KOPT-K1 (cell line): Measurements from ENCODE around the gene KATNA1.
"Not testable (repeated sequence)": the region's sequence is repeated elsewhere in the genome, so short reads cannot be mapped to it uniquely, and the experiment has no call there.

ENCODE experiments used
- H3K27ac ChIP-seq: fragments of 200-600 bp; sonication (generic); 2 replicates; pipeline ENCODE4 v1.5.1; 2016; ENCODE audit warnings: antibody characterized with exemption, mild to moderate bottlenecking, low read depth, low read length; ENCODE audit not compliant: poor library complexity, severe bottlenecking
- H3K36me3 ChIP-seq: fragments of 200-600 bp; sonication (generic); 2 replicates; pipeline ENCODE4 v1.5.1; 2017; ENCODE audit warnings: antibody characterized with exemption, mild to moderate bottlenecking, low read length, moderate library complexity; ENCODE audit not compliant: insufficient read depth
- H3K9me3 ChIP-seq: fragments of 200-600 bp; sonication (generic); 2 replicates; pipeline ENCODE4 v1.5.1; 2017; ENCODE audit warnings: antibody characterized with exemption, low read length, mild to moderate bottlenecking; ENCODE audit not compliant: insufficient read depth, poor library complexity, severe bottlenecking

The KATNA1 gene

DNA sequence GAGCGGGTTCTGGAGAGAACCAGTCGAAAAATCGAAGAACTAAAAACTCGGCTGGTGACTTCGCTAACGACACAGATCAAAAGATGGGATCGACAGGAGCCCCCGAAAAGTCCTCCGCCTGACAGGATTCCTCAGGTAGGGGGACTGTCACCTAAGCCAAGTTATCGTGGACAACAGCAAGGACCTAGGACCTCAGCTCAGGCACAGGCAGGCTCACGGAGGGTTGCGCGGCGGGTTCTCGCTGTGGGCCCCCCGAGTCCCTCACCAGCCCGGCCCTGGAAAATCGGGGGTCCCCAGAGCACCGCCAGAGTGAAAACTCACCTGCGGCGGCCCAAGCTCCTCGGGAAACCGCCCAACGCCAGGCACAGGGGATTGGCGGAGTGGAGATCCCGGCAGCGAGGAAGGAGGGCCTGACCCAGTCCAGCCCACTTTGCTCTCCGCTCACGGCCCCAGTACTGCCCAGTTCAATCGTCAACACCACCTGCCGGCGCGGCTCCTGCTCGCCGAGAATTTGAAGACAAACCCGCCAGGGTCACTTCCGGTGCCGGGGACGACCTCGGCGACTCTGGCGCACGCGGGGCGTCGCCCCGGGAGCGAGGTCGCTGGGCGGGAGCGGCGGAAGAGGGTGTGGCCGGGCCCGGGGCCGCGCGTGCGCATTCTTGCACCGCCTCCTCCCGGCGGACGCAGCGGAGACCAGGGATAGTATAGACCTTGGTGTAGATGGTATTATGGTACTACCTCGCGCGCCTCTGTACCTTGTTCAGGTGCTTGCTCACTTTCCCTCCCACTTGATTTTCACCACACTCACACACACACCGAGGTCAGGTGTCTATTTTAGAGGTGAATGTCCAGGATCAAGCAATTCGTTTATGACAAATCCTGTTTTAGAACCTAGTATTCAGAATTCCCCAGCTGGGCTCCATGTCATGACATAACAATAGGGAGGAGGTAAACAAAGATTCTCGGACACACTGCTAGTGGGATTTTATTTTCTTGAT, at the start of gene KATNA1:
Gene KATNA1 (minus strand): TSS at position 567 of the 998 bp plus-strand sequence. CDS start 10,167 bp downstream, outside the sequence.
- Histone ChIP-seq H3K9me3 (no peaks in the 10 kb centered on the region), H3K27ac (peak within 1 kb of the TSS; percentile 76), H3K36me3 (no peaks in the 10 kb centered on the region)

DNA sequence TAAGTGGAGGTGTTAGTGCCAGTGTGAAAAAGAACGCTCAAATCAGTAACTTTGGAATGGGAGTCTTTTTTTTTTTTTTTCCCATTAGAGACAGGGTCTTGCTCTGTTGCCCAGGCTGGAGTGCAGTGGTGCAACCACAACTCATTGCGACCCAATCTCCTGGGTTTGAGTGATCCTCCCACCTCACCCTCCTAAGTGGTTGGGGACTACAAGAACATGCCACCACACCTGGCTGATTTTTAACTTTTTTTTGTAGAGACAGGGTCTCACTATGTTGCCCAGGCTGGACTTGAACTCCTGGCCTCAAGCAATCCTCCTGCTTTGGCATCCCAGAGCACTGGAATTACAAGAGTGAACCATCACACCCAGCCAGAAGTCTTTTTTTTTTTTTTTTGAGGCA, 49.7 kb upstream of the KATNA1 start:
- H3K36me3 ChIP-seq = peaks cover 89% of the 10 kb centered on the region
- H3K27ac ChIP-seq = no peak overlapping the region
- H3K9me3 ChIP-seq = no peaks in the 10 kb centered on the region

DNA sequence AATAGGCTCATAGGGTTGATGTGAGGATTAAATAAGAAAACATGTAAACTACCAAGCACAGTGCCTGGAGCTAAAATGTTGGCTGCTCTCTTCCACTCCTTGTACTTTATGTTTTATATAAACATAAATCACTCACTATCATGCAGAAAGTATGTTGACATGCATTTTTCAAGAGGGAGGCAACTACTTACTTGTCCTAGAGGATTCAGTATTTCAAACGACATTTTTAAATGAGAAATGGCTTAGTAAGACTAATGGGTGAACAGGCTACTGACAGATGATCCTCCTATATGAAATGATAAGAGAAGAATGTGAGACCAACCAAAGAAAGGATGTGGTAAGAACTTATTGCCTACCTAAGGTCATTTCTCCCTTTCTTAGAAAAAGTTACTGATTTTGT, 48.4 kb upstream of the KATNA1 start:
- Histone ChIP-seq H3K36me3 (peaks cover 96% of the 10 kb centered on the region), H3K9me3 (no peaks in the 10 kb centered on the region), H3K27ac (no peak overlapping the region)

DNA sequence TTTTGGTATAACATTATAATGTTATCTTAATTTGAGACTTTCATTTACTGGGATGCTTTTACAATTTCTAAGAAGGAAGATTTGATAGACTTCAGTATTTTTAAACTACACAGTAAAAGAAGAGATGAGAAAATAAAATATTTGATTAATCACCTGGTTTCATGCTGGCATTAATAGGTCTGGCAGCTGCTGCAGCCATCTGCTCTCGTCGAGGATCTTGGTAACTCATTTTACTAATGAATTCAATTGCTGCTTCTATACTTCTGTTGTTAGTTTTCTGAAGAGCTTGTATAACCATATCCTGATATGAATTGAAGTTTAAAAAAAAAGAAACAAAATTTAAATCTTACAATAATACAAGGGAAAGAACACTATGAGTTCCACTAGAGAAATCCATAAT, 46.4 kb upstream of the KATNA1 start:
- no peak overlapping the region for H3K27ac ChIP-seq
- H3K36me3 ChIP-seq = peaks cover 92% of the 10 kb centered on the region
- H3K9me3 ChIP-seq = no peaks in the 10 kb centered on the region

DNA sequence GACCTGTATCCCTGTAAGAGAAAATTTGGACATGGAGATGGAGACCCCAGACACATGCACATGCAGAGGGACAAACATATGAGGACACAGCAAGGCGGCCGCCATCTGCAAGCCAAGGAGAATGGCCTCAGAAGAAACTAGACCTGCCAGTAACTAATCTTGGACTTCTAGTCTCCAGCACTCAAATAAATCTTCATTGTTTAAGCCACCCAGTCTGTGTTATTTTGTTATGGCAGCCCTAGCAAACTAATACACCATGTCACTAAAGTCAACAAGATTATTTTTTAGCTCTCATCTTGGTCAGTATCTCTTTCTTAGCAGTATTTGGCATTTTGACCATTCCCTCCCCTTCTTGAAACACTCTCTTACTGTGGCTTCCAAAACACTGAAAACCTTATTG, 42.7 kb upstream of the KATNA1 start:
- Histone ChIP-seq H3K27ac (no peak overlapping the region), H3K36me3 (peaks cover 77% of the 10 kb centered on the region), H3K9me3 (no peaks in the 10 kb centered on the region)

DNA sequence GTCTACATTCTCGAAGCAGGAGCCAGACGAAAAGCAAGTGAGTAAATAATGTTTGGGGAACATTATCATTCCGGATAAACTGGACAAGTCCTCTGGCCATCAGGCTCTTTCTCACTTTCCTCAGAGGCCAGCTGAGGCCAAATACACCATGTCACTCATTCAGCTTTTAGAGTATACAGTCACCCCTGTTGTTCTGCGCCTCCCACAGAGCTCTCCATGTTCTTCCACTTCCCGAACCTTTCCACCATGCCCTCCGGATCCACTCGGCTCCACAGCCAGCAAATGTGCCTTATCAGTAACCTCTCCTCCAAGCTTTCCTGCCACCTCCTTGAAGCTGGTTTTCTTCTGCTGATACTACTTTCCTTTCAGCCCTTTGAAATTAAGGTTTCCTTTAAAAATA, 37.7 kb upstream of the KATNA1 start:
- H3K27ac ChIP-seq = no peak overlapping the region
- no peaks in the 10 kb centered on the region for H3K9me3 ChIP-seq
- peaks cover 73% of the 10 kb centered on the region for H3K36me3 ChIP-seq

DNA sequence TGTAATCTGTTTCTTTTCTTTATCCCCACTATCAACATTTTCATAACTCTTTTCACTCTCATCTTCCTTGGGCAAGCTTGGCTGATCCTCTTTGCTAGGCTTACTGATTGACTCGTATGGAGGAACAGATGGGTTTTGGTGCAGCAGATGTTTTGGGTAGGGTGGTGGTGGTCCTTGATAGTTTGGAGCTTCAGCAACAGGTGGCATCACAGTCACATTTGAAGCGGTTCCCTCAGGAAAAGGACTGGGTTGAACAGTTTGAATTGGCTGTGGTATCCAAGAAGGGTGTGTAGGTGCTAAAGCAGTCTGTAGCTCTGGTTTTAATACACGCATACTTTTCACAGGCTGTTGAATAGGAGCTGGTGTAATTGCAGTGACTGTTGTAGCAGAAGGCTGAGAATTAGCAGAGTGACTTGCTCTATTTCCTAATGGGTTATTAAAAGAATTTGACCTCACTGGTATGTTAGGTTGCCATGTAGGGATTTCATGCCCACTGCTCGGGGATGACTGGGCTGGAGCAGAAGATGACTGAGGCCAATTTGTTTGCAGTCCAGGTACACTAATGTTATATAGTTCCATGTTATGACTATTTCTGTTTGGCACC, 34.8 kb upstream of the KATNA1 start:
- Histone ChIP-seq H3K27ac (no peak overlapping the region), H3K9me3 (no peaks in the 10 kb centered on the region), H3K36me3 (peaks cover 78% of the 10 kb centered on the region)

DNA sequence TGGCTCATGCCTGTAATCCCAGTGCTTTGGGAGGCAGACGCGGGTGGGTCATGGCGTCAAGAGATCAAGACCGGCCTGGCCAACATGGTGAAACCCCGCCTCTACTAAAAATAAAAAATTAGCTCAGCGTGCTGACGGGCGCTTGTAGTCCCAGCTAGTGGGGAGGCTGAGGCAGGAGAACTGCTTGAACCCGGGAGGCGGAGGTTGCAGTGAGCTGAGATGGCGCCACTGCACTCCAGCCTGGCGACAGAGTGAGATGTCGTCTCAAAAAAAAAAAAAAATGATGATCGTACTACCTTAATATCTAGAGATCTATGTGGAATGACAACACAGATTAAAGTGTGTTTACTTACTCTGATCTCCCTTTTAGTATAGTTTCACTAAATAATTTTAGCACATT, 33.3 kb upstream of the KATNA1 start:
- not testable (repeated sequence) for H3K9me3 ChIP-seq, H3K27ac ChIP-seq
- peaks cover 87% of the 10 kb centered on the region for H3K36me3 ChIP-seq

DNA sequence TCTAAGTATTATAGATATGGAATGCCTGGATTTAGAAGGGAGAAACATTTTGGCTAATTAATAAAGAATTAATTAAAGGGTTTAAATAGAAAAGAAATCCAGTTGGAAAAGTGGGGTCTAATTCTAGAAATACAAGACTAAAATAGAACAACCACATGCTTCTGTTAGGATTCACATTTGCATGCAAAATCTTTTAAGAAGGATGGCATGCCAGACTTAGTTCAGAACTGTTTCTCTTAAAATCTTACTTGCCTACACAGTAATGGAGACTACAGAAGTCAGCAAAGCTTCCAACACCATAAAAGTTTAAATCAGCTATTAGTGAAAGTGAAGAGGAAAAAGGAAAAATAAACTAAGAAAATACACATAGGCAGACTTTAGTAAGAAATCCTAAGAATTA, 32.7 kb upstream of the KATNA1 start:
- Histone ChIP-seq H3K36me3 (peaks cover 91% of the 10 kb centered on the region), H3K9me3 (no peaks in the 10 kb centered on the region), H3K27ac (no peak overlapping the region)

DNA sequence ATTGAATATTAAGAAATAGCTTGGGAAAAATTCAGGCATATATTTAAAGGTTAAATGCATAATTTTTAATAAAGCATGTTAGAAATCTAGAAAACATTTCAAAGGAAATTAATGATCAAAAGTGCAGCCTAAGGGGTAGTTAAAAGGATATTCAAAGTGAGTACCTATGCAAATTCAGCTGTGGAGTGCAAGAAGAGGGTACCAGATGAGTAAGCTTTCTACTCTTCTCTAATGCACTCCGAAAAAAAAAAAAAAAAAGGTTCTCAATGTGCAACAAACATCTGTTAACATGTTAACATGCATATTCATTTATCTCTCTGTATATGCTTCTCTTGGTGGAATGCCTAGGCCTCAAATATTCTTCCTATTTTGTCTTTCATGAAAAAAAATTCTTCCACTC, 32.0 kb upstream of the KATNA1 start:
- H3K27ac ChIP-seq = no peak overlapping the region
- no peaks in the 10 kb centered on the region for H3K9me3 ChIP-seq
- peaks cover 91% of the 10 kb centered on the region for H3K36me3 ChIP-seq

DNA sequence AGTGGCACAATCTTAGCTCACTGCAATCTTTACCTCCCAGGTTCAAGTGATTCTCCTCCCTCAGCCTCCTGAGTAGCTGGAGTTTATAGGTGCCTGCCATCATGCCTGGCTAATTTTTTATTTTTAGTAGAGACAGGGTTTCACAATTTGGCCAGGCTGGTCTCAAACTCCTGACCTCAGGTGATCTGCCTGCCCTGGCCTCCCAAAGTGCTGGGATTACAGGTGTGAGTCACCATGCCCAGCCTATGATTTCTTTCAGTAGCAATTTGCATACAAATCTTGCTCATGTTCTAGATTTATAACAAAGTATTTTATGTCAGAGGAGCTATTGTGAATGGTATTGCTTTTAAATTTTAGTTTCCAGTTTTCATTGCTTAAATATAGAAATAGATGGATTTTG, 23.8 kb upstream of the KATNA1 start:
- H3K27ac ChIP-seq, H3K9me3 ChIP-seq: not testable (repeated sequence)
- peaks cover 100% of the 10 kb centered on the region for H3K36me3 ChIP-seq

DNA sequence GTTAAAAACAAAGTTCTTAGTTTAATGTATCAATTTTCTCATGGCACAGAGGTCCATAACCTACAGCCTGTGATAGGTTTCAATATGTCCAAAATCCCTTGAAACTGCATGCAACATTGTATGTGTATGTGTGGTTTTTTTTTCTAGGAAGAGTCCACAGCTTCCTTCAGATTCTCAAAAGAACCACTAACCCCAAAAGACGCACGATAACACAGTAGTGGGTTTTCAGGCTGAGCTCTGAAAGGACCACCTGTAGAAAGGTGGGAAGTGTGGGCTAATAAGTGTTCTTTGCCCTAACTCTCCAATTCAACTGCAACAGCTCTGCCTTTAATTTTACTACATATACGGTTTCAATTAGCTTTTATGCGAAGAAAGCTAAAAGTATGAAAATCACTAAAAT, 11.5 kb upstream of the KATNA1 start:
- no peak overlapping the region for H3K27ac ChIP-seq
- no peaks in the 10 kb centered on the region for H3K9me3 ChIP-seq
- H3K36me3 ChIP-seq = peaks cover 84% of the 10 kb centered on the region

DNA sequence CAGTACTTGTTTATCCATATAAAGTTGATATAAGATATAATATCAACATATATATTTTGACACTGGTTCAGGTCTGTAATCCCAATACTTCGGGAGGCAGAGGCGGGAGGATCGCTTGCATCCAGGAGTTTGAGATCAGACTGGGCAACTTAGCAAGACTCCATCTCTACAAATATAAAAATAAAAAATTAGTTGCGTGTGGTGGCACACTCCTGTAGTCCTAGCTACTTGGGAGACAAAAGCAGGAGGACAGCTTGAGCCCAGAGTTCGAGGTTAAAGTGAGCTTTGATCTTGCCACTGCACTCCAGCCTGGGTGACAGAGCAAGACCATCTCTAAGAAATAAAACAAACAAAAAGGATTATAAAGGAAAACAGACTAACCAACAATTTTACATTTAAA, 8.9 kb upstream of the KATNA1 start:
- Histone ChIP-seq H3K9me3 (no peaks in the 10 kb centered on the region), H3K27ac (no peak overlapping the region), H3K36me3 (peaks cover 59% of the 10 kb centered on the region)

DNA sequence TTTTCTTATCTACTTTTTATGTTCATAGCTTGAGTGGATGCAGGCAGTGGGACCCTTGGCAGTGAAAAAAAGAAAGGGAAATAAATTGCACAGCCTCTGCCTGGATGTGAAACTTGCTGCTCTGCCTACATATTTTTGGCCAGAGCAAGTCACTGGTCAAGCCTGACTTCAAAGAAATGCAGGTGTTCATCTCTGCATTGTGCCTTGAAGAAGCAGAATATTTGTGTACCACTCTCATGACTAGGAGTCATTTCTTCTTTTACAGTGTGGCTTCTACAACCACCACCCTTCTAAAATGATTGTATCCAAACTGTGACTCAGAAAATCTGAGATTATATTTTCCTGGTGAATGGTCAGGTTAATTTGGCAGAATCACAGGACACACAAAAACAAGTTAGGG, 2.5 kb upstream of the KATNA1 start:
- H3K36me3 ChIP-seq = peaks cover 6% of the 10 kb centered on the region; the same call in 1 of the 2 replicates
- H3K27ac ChIP-seq = no peak overlapping the region
- no peaks in the 10 kb centered on the region for H3K9me3 ChIP-seq

DNA sequence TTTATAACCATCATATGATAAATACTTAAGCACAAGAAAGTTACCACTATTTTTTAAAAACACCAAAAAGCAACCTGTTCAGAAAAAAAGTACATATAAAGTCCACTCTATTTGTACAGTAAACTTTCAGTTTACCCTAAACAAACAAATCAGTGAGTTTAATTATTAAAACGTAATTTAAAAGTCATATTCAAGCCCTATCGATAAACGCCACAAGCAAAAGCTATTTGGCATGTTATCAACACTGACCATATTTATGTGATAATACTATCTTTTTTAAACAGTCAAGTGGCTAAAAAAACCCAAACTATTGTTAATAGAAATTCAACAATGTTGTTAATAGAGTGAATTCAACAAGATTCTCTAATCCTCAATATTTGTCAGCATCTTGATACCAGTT, 1.9 kb downstream of the KATNA1 start:
- no peak overlapping the region for H3K27ac ChIP-seq

More for the DNA sequence above, 1.9 kb downstream of the KATNA1 start:
- no peaks in the 10 kb centered on the region for H3K36me3 ChIP-seq
- no peaks in the 10 kb centered on the region for H3K9me3 ChIP-seq
